HG03039 (cell line): ENCODE results near the gene CCL25.
"Not testable (repeated sequence)": the region's sequence is repeated elsewhere in the genome, so short reads cannot be mapped to it uniquely, and the experiment has no call there.

Experiments
- ATAC-seq: cut with Tn5 transposase; IDR thresholded peaks from one replicate; pipeline ENCODE4 v1.9.1; 2021; ENCODE audit warnings: mild to moderate bottlenecking, moderate library complexity; ENCODE audit not compliant: unreplicated experiment

Gene CCL25

GRCh38 chr19:8052464-8052859 lies at the start of gene CCL25:
TSS of gene CCL25 (plus strand) at chr19:8052760. CDS start at chr19:8053050, 290 bp downstream.
- no peak for ATAC-seq

GRCh38 chr19:8004001-8004400 lies 48.6 kb upstream of the CCL25 start:
- no peak for ATAC-seq

GRCh38 chr19:8004723-8005513 lies 47.6 kb upstream of the CCL25 start:
- peak; percentile 30 for ATAC-seq

DNA sequence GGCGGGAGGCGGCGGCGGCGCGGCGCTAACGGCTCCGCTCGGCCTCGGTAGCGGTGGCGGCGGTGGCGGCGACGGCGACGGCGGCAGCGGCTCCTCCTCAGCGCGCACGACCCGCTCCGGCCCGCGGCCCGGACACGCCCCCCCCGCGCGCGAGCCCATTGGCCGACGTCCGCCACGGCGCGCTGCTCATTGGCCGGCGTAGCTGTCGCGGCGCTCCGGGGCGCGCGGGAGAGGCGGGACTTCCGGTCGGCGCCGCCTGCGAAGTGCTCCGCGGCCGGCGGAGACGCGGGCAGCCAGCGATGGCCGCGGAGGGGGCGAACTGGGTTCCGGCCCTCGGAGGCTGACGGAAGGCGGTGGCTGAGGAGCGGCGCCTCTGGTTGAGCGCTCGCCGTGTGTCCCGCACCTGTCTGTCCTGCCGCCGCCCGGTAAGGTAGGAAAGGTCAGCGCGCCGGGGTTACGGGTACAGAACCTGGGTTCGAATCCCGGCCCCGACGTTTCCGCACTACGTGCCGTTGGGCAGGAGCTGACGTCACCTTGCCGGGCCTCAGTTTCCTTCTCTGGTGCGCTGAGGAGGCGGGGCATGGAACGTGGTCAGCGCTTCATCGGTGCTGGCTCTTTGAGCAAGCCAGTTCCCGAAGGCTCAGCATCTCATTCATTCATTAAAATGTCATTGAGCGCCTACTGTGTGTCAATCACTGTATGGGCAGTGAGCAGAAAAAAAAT lies 46.9 kb upstream of the CCL25 start, which contains the start of gene ELAVL1:
ELAVL1 (minus strand) TSS at position 108 of the 723 bp plus-strand sequence. CDS start 13,826 bp downstream, outside the sequence.
- ATAC-seq = peak; percentile 64

- peak; percentile 51 for ATAC-seq
These were observed 34.8 kb upstream of the CCL25 start for GRCh38 chr19:8017808-8018207.

DNA sequence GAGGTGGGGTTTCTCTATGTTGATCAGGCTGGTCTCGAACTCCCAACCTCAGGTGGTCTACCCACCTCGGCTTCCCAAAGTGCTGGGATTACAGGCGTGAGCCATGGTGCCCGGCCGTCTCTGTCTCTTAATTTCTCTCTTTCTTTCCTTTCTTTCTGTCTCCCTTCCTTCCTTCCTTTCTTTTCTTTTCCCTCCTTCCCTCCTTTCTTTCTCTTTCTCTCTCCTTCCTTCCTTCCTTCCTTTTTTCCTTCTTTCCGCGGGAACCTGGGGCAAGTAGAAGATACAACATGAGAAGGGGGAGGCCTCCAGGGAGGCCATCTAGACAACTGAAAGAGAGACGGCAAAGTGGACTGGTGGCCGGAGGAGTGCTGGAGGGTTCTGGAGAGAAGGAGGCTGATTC lies 31.9 kb upstream of the CCL25 start:
- ATAC-seq = no peak

- ATAC-seq = no peak
These were observed 31.2 kb upstream of the CCL25 start for GRCh38 chr19:8021374-8021773.

- no peak for ATAC-seq
These were observed 30.3 kb upstream of the CCL25 start for GRCh38 chr19:8022275-8022674.

GRCh38 chr19:8023371-8023770 lies 29.2 kb upstream of the CCL25 start:
- ATAC-seq = no peak

DNA sequence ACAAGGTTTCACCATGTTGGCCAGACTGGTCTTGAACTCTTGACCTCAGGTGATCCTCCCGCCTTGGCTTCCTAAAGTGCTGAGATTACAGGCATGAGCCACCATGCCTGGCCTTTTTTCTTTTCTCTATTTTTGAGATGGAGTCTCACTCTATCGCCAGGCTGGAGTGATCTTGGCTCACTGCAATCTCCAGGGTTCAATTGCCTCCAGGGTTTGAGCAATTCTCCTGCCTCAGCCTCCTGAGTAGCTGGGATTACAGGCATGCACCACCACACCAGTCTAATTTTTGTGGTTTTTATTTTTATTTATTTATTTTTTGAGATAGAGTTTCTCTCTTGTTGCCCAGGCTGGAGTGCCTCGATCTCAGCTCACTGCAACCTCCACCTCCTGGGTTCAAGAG lies 28.3 kb upstream of the CCL25 start:
- not testable (repeated sequence) for ATAC-seq

GRCh38 chr19:8025316-8025715 lies 27.2 kb upstream of the CCL25 start:
- no peak for ATAC-seq

DNA sequence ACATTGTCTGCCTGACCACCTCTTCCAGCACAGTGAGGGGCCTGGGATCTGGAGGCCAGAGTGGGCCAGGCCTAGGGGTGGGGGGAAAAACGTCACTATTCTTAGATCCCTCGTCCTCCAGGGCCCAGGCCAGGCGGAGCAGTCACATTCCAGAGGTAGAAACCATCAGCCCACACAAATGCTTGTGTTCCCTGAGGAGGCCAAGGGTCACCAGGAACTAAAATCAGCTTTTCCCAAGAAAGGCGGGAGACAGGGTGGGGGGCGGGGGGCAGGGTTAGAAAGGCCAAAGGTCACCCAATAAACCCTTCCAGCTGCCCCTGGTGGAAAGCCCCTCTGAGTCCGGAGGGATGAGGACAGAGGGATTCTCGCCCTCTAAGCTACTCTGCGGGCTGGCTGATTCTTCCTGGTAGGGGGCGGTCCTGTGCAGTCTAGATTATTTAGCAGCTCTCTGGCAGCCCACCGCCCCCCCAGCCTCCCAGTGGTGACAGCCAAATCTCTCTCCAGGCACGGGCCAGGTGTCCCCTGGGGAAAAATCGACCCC lies 23.5 kb upstream of the CCL25 start:
- no peak for ATAC-seq

GRCh38 chr19:8030960-8031359 lies 21.6 kb upstream of the CCL25 start:
- no peak for ATAC-seq

DNA sequence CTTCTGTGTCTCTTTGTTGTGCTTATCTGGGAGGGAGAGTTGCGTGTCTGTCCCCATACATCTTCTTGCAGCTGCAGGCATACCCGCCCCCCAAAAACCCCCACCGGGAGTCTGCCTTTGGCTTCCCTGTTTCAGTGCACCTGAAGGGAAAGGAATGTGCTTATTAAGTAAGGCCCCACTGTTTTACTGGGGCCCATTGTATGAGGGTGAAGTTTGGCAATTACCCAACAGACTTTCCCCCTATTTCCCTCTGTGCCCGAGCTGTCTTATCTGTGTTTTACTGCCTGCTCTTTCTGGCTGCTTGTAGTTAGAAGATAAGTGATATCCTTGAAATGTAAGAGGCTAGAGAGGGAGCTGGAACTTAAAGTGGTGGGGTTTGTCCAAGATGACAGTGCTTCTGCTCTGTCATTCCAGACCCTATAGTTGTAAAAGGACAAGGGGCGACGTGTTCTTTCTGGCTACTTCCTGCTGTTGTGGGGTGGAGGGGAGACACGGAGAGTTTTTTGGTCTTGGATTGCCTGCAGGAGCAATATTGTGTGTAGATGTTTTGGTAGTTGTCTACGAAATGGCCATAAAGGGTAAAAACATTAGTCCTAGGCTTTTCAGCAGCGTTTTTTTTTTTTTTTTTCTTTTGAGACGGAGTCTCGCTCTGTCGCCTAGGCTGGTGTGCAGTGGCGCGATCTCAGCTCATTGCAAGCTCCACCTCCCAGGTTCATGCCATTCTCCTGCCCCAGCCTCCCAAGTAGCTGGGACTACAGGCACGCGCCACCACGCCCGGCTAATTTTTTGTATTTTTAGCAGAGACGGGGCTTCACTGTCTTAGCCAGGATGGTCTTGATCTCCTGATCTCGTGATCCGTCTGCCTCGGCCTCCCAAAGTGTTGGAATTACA lies 19.0 kb upstream of the CCL25 start:
- ATAC-seq = not testable (repeated sequence)

GRCh38 chr19:8034178-8034525 lies 18.4 kb upstream of the CCL25 start:
- ATAC-seq = no peak

DNA sequence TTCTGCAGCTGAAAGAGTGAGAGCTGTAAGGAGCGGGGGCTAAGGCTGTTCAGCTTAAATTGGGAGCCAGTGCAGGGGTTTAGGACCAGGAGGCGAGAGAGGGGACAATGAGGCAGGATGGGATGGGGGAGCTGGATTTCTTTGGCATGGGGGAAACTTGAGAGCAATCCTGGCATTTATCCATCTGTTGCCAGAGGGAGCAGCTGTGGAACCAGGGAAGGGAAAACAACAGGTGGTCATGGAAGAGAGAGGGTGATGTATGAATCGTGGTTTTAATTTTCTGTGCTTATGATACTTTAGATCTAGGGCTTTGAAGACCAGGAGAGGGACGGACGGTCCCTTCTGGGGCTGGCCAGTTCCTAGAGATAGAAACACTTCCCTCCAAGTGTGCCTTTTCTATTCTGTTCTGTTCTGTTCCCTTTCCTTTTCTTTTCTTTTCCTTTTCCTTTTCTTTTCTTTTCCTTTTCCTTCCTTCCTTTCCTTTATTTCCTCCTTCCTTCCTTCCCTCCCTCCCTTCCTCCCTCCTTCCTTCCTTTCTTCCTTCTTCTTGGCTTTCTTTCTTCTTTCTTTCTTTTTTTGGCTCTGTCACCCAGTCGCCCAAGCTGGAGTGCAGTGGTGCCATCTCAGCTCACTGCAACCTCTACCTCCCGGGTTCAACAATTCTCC lies 16.0 kb upstream of the CCL25 start:
- ATAC-seq = no peak

DNA sequence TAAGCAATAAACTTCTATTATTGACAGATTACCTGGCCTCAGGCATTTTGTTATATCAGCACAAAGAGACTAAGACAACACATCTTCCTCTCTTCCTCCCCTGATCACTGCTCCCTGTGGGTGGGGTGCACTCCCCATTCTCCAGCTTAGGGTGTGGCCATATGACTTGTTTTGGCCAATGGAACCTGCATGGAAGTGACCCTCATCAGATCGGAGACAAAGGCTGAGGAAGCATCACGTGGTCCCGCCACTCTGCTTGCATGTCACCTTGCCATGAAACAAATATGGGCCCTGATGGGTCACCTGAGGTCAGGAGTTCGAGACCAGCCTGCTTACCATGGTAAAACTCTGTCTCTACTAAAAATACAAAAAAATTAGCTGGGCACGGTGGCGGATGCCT lies 13.7 kb upstream of the CCL25 start:
- no peak for ATAC-seq

DNA sequence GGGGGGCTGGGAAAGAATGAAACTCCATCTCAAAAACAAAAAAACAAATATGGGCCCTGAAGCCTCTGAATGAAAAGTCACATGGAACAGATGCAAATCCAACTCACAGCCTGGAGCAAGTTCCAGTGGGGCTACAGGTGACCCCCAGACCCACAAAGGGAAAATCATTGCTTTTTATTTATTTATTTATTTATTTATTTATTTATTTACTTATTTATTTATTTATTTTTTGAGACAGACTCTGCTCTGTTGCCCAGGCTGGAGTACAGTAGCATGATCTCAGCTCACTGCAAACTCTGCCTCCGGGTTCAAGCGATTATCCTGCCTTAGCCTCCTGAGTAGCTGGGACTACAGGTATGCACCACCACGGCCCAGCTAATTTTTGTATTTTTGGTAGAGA lies 13.3 kb upstream of the CCL25 start:
- no peak for ATAC-seq

DNA sequence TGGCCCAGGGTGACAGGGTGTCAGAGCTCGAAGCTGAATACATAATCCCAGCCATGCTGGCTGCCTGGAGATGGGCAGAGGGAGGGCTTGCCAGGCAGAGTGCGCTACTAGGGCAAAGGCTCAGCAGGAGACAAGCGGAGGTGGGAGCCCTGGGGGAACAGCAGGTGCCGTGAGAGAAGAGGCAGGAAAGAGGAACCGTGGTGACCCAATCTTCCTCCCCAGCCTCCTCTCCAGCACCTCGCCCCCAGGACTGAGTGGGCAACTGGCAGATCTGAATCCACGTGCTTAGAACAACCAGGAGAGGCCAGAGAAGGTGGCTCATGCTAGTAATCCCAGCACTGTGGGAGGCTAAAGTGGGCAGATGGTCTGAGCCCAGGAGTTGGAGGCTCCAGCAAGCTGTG lies 11.0 kb upstream of the CCL25 start:
- no peak for ATAC-seq

DNA sequence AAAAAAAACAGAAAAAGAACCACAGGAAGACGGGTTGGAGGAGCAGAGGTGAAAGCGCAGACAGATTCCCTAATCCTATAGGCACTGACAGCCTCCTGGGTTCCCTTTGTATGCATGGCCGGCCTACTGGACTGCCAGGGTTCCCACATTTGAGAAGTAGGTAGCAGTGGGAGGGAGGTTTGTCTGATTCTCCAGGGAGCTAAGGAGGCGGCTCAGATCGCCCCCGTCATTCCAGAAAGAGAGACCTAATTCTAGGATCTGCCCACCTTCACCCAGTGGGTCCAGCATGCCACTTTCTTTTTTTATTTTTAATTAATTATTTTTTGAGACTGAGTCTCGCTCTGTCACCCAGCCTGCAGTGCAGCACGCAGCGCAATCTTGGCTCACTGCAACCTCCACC lies 9.7 kb upstream of the CCL25 start:
- ATAC-seq = no peak
